Stimulated activated CD4-positive, alpha-beta T cell treated with anti-CD3 and anti-CD28 coated beads, Interleukin-4, amount 100 ng/mL, for 24 hours (primary cell): ENCODE data around the gene SMAD2.
A peak's percentile ranks its signal among the peaks of the same experiment; 100 is the strongest.
"Not testable (repeated sequence)": the region's sequence is repeated elsewhere in the genome, so short reads cannot be mapped to it uniquely, and the experiment has no call there.

Experiments
- DNase-seq: peaks from one replicate; pipeline ENCODE4 v3.0.0-alpha.2; 2020

Gene SMAD2

GRCh38 chr18:47930199-47930930 is at the start of gene SMAD2:
Gene SMAD2, minus strand, starts transcription at chr18:47930659. Its CDS starts 33,903 bp downstream, at chr18:47896756.
- peak; percentile 74 for DNase-seq

GRCh38 chr18:47979611-47980200 is 49.2 kb upstream of the SMAD2 start:
- DNase-seq: no peak

GRCh38 chr18:47978603-47979002 is 48.1 kb upstream of the SMAD2 start:
- no peak for DNase-seq

- DNase-seq: no peak
These were observed 47.7 kb upstream of the SMAD2 start for GRCh38 chr18:47978141-47978540.

- DNase-seq: no peak
These were observed 45.2 kb upstream of the SMAD2 start for GRCh38 chr18:47975701-47976100.

GRCh38 chr18:47975105-47975504 is 44.6 kb upstream of the SMAD2 start:
- no peak for DNase-seq

GRCh38 chr18:47970664-47971531 is 40.4 kb upstream of the SMAD2 start:
- DNase-seq: no peak

GRCh38 chr18:47969816-47970215 is 39.4 kb upstream of the SMAD2 start:
- DNase-seq: no peak

- DNase-seq: no peak
These were observed 38.3 kb upstream of the SMAD2 start for GRCh38 chr18:47968721-47969120.

- DNase-seq: no peak
These were observed 37.7 kb upstream of the SMAD2 start for GRCh38 chr18:47968006-47968676.

GRCh38 chr18:47964053-47964452 is 33.6 kb upstream of the SMAD2 start:
- DNase-seq: no peak

- DNase-seq: not testable (repeated sequence)
These were observed 30.5 kb upstream of the SMAD2 start for GRCh38 chr18:47961003-47961402.

GRCh38 chr18:47953471-47953931 is 23.0 kb upstream of the SMAD2 start:
- DNase-seq: no peak

GRCh38 chr18:47950511-47950910 is 20.1 kb upstream of the SMAD2 start:
- DNase-seq: no peak

- DNase-seq: no peak
These were observed 18.7 kb upstream of the SMAD2 start for GRCh38 chr18:47949202-47949601.

GRCh38 chr18:47946889-47947288 is 16.4 kb upstream of the SMAD2 start:
- DNase-seq: no peak

- peak; percentile 10 for DNase-seq
These were observed 14.8 kb upstream of the SMAD2 start for GRCh38 chr18:47944972-47945852.

GRCh38 chr18:47936952-47937351 is 6.5 kb upstream of the SMAD2 start:
- no peak for DNase-seq

GRCh38 chr18:47935321-47936055 is 5.0 kb upstream of the SMAD2 start:
- no peak for DNase-seq

GRCh38 chr18:47932603-47933002 is 2.1 kb upstream of the SMAD2 start:
- DNase-seq: no peak

GRCh38 chr18:47932190-47932589 is 1.7 kb upstream of the SMAD2 start:
- no peak for DNase-seq
